GM12891 (cell line): ENCODE results near the gene AMMECR1.

ENCODE experiments used
- DNase-seq: peaks from one replicate; pipeline ENCODE4 v3.0.0; 2011; ENCODE audit warnings: low spot score; ENCODE audit not compliant: insufficient read length
- FAIRE-seq: peaks from 2 replicates; lab custom pipeline; 2011; peaks lifted over from hg19 to GRCh38; lab: Jason Lieb, UNC
- PAX5 ChIP-seq: IDR thresholded peaks from 2 replicates; pipeline ENCODE4 v1.6.1; 2011; ENCODE audit warnings: low read length, moderate library complexity, mild to moderate bottlenecking; ENCODE audit not compliant: insufficient read depth, severe bottlenecking
- POLR2A ChIP-seq: IDR thresholded peaks from 2 replicates; pipeline ENCODE4 v1.6.1; 2011; ENCODE audit warnings: low read depth, low read length, control low read depth
- POLR2AphosphoS5 ChIP-seq: IDR thresholded peaks from 2 replicates; pipeline ENCODE4 v1.6.1; 2011; ENCODE audit warnings: low read depth, low read length, control low read depth
- POU2F2 ChIP-seq: IDR thresholded peaks from 2 replicates; pipeline ENCODE4 v1.6.1; 2011; ENCODE audit warnings: low read depth, mild to moderate bottlenecking, control low read depth, low read length, moderate library complexity
- SPI1 ChIP-seq: IDR thresholded peaks from 2 replicates; pipeline ENCODE4 v1.6.1; 2011; ENCODE audit warnings: low read depth, low read length, control low read depth
- TAF1 ChIP-seq: IDR thresholded peaks from 2 replicates; pipeline ENCODE4 v1.6.1; 2011; ENCODE audit warnings: low read depth, low read length, control low read depth

AMMECR1 gene

GRCh38 chrX:110171442-110171841, 146.4 kb downstream of the AMMECR1 start:
- DNase-seq (no peak), FAIRE-seq (no peak)
- TF ChIP-seq TAF1 (no peak), POLR2AphosphoS5 (no peak), PAX5 (no peak), POU2F2 (no peak), SPI1 (no peak), POLR2A (no peak)

- DNase-seq (no peak), FAIRE-seq (no peak)
- TF ChIP-seq POU2F2 = no peak
- no peak for TF ChIP-seq SPI1
- TF ChIP-seq POLR2AphosphoS5 = no peak
- TF ChIP-seq POLR2A = no peak
- no peak for TF ChIP-seq TAF1
- TF ChIP-seq PAX5 = no peak
Measured at GRCh38 chrX:110170029-110170428, 147.9 kb downstream of the AMMECR1 start.

GRCh38 chrX:110168585-110168984, 149.3 kb downstream of the AMMECR1 start:
- FAIRE-seq (peak; percentile 54), DNase-seq (no peak)
- TF ChIP-seq POLR2AphosphoS5 = no peak
- no peak for TF ChIP-seq TAF1
- no peak for TF ChIP-seq POU2F2
- no peak for TF ChIP-seq POLR2A
- no peak for TF ChIP-seq SPI1
- no peak for TF ChIP-seq PAX5

- TF ChIP-seq TAF1 (no peak), POLR2A (no peak), POU2F2 (no peak), POLR2AphosphoS5 (no peak), SPI1 (no peak), PAX5 (no peak)
- FAIRE-seq (peak; percentile 64), DNase-seq (no peak)
Measured at GRCh38 chrX:110167952-110168451, 149.9 kb downstream of the AMMECR1 start.

GRCh38 chrX:110163488-110163887, 154.4 kb downstream of the AMMECR1 start:
- DNase-seq (no peak), FAIRE-seq (peak; percentile 55)
- no peak for TF ChIP-seq TAF1
- no peak for TF ChIP-seq POLR2A
- TF ChIP-seq POU2F2 = no peak
- no peak for TF ChIP-seq SPI1
- no peak for TF ChIP-seq POLR2AphosphoS5
- no peak for TF ChIP-seq PAX5

GRCh38 chrX:110162867-110163266, 155.0 kb downstream of the AMMECR1 start:
- no peak for FAIRE-seq
- no peak for TF ChIP-seq POLR2AphosphoS5
- no peak for TF ChIP-seq PAX5
- no peak for TF ChIP-seq TAF1
- TF ChIP-seq POU2F2 = no peak
- no peak for TF ChIP-seq POLR2A
- no peak for TF ChIP-seq SPI1
- no peak for DNase-seq

GRCh38 chrX:110162131-110162530, 155.8 kb downstream of the AMMECR1 start:
- FAIRE-seq = peak; percentile 51
- DNase-seq = no peak

GRCh38 chrX:110161361-110161686, 156.6 kb downstream of the AMMECR1 start:
- FAIRE-seq (no peak), DNase-seq (no peak)
- TF ChIP-seq TAF1 = no peak
- TF ChIP-seq POLR2AphosphoS5 = no peak
- no peak for TF ChIP-seq POLR2A
- no peak for TF ChIP-seq PAX5
- TF ChIP-seq SPI1 = no peak
- TF ChIP-seq POU2F2 = no peak

More at GRCh38 chrX:110162131-110162530, 155.8 kb downstream of the AMMECR1 start:
- TF ChIP-seq TAF1 = no peak
- no peak for TF ChIP-seq POLR2A
- TF ChIP-seq SPI1 = no peak
- TF ChIP-seq POLR2AphosphoS5 = no peak

GRCh38 chrX:110159865-110160264, 158.0 kb downstream of the AMMECR1 start:
- FAIRE-seq = peak; percentile 80
- DNase-seq = no peak
- TF ChIP-seq SPI1 (0 out of 2 replicates have a peak, but pooled peaks have one; percentile 6), POLR2AphosphoS5 (no peak)

GRCh38 chrX:110159235-110159634, 158.7 kb downstream of the AMMECR1 start:
- no peak for DNase-seq
- no peak for FAIRE-seq
- no peak for TF ChIP-seq TAF1
- TF ChIP-seq PAX5 = no peak
- no peak for TF ChIP-seq POLR2AphosphoS5
- no peak for TF ChIP-seq SPI1
- no peak for TF ChIP-seq POLR2A
- no peak for TF ChIP-seq POU2F2
